MCF 10A (cell line): Measurements from ENCODE around the gene GFER. TPM values are rescaled to one million over a fixed set of nuclear protein-coding genes. Genes with fewer than 3 reads are reported as not detected.

Experiments used
- BruUV-seq: library from RNA; stranded (reverse); fragments of 400-500 nt; replicated peaks from 2 replicates; lab custom pipeline; 2021; lab: Mats Ljungman, UMichigan
- CTCF ChIA-PET: fragments of 300-600 bp; sonication (Branson Sonifier 250); formaldehyde crosslinking; extraction: SDS; loops from one replicate; lab custom pipeline; 2021; ENCODE audit warnings: antibody characterized with exemption, inconsistent platforms; lab: Yijun Ruan, JAX
- POLR2A ChIA-PET: fragments of 300-600, 350-650 bp; sonication (Branson Sonifier 250); formaldehyde crosslinking; extraction: SDS; loops from one replicate; lab custom pipeline; 2020; ENCODE audit warnings: antibody characterized with exemption, inconsistent platforms; lab: Yijun Ruan, JAX
- DNase-seq: peaks from one replicate; pipeline ENCODE4 v3.0.0-alpha.2; 2018; ENCODE audit not compliant: unreplicated experiment
- H3K27ac Mint-ChIP-seq: one replicate; pipeline ENCODE4 v1.8.0; 2022; ENCODE audit warnings: mild to moderate bottlenecking, low read depth, mixed read lengths; ENCODE audit not compliant: unreplicated experiment
- H3K27me3 Mint-ChIP-seq: one replicate; pipeline ENCODE4 v1.8.0; 2022; ENCODE audit warnings: mixed read lengths; ENCODE audit not compliant: insufficient read depth, unreplicated experiment
- H3K36me3 Mint-ChIP-seq: one replicate; pipeline ENCODE4 v1.8.0; 2022; ENCODE audit warnings: mild to moderate bottlenecking, moderate library complexity, mixed read lengths; ENCODE audit not compliant: insufficient read depth, unreplicated experiment
- H3K4me1 Mint-ChIP-seq: one replicate; pipeline ENCODE4 v1.8.0; 2022; ENCODE audit warnings: mixed read lengths; ENCODE audit not compliant: insufficient read depth, unreplicated experiment
- H3K4me3 Mint-ChIP-seq: one replicate; pipeline ENCODE4 v1.8.0; 2022; ENCODE audit warnings: mild to moderate bottlenecking, moderate library complexity, mixed read lengths; ENCODE audit not compliant: unreplicated experiment
- H3K9me3 Mint-ChIP-seq: one replicate; pipeline ENCODE4 v1.8.0; 2022; ENCODE audit warnings: mixed read lengths; ENCODE audit not compliant: unreplicated experiment
- intact Hi-C: fragments of 100-400 bp; cut with micrococcal nuclease; formaldehyde crosslinking; loops from 2 replicates; pipeline ENCODE4 v1.14.1; 2022
- total RNA-seq: library from RNA; stranded (reverse); gene quantifications from 2 replicates; pipeline ENCODE4 v1.2.3, GENCODE V29; 2022
- TF ChIP-seq, protein P1 (sequence below): fragments of 200-600 bp; IDR thresholded peaks from one replicate; pipeline ENCODE4 v1.8.0; 2022; ENCODE audit warnings: antibody characterized with exemption, mild to moderate bottlenecking; ENCODE audit not compliant: unreplicated experiment

Gene GFER
- total RNA-seq, 1 experiment from 2014 or later = 40.8 TPM

DNA sequence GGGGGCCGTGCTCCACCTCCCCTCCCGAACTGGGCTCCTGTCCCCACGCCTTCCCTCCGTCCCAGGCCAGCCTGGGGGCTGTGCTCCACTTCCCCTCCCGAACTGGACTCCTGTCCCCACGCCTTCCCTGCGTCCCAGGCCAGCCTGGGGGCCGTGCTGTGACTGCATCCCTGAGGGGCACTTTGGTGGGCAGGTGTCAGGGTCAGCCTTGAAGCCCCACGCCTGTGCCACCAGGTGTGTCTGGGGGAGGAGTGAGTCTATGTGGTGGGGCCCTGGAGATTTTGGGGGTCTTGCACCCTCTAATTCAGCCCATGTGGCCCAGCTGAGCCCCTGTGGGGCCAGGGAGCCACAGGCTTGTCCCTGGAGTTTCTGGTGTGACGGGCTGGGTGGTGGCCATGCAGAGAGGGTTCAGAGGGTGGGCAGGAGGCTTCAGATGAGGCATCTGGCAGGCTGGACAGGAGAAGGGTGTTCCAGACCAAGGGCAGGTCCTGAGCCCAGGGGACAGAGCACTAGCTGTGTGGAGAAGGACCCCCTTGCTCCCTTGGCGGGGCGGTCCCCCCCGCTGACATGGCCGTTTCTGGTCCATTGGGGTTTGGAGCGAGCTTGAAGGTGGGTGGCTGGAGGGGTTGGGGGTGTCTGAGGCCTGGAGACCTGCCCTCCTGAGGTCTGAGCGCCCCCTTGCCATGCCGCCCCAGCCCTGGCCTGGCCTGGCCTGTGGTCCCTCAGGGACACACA, 50.9 kb downstream of the GFER start:
- no peaks in the 10 kb centered on the region for H3K27me3 Mint-ChIP-seq
- no TSS peak for BruUV-seq
- TF ChIP-seq, protein P1, sequence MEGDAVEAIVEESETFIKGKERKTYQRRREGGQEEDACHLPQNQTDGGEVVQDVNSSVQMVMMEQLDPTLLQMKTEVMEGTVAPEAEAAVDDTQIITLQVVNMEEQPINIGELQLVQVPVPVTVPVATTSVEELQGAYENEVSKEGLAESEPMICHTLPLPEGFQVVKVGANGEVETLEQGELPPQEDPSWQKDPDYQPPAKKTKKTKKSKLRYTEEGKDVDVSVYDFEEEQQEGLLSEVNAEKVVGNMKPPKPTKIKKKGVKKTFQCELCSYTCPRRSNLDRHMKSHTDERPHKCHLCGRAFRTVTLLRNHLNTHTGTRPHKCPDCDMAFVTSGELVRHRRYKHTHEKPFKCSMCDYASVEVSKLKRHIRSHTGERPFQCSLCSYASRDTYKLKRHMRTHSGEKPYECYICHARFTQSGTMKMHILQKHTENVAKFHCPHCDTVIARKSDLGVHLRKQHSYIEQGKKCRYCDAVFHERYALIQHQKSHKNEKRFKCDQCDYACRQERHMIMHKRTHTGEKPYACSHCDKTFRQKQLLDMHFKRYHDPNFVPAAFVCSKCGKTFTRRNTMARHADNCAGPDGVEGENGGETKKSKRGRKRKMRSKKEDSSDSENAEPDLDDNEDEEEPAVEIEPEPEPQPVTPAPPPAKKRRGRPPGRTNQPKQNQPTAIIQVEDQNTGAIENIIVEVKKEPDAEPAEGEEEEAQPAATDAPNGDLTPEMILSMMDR = no peak
- no peaks in the 10 kb centered on the region for H3K9me3 Mint-ChIP-seq
- no peak for DNase-seq
- H3K4me3 Mint-ChIP-seq = no peak overlapping the region
- H3K27ac Mint-ChIP-seq = no peak overlapping the region
- peaks cover 7% of the 10 kb centered on the region for H3K36me3 Mint-ChIP-seq
- CTCF ChIA-PET = interaction anchor here (0.6 to 1.2 kb wide), 2 partner anchors 21 to 107 kb away, joined by 6 to 7 read pairs; no protein-coding TSS in a partner anchor
- POLR2A ChIA-PET = no interaction called here
- intact Hi-C loops = no loop called here
- no peaks in the 10 kb centered on the region for H3K4me1 Mint-ChIP-seq

- POLR2A ChIA-PET = no interaction called here
- H3K4me3 Mint-ChIP-seq = no peak overlapping the region
- no peak for DNase-seq
Measured at GRCh38 chr16:2035431-2036199, 51.6 kb downstream of the GFER start.

DNA sequence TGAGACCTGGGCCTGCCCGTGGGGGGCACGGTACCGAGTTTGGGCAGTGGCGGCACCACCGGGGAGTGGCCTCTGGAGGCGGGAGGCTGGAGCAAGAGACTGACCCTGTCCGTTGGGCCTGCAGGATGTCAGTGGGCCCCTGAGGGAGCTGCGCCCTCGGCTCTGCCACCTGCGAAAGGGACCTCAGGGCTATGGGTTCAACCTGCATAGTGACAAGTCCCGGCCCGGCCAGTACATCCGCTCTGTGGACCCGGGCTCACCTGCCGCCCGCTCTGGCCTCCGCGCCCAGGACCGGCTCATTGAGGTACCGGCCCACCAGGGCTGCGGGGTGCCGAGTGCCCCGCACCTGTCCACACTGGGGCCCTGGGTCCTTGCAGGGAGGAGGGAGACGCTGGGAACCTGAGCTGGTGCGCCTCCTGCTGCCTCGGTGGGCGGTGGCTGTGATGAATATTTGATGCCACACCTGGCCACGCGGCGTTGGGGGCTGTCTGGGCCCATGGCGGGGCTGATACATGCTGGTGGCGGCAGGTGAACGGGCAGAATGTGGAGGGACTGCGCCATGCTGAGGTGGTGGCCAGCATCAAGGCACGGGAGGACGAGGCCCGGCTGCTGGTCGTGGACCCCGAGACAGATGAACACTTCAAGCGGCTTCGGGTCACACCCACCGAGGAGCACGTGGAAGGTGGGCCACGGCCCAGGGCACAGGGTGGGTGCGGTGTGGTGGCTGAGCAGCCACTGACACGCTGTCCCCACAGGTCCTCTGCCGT, 52.4 kb downstream of the GFER start:
- Mint-ChIP-seq H3K9me3 (no peaks in the 10 kb centered on the region), H3K4me1 (no peaks in the 10 kb centered on the region), H3K4me3 (no peak overlapping the region), H3K27ac (no peak overlapping the region), H3K27me3 (no peaks in the 10 kb centered on the region), H3K36me3 (no peaks in the 10 kb centered on the region)
- intact Hi-C loops = no loop called here
- ChIA-PET POLR2A (no interaction called here), CTCF (interaction anchor here (0.8 to 1.2 kb wide), 2 partner anchors 9 to 19 kb away, joined by 3 to 6 read pairs; no protein-coding TSS in a partner anchor)
- TF ChIP-seq, protein P1 = no peak
- DNase-seq = no peak
- BruUV-seq = no TSS peak

More at GRCh38 chr16:2035431-2036199, 51.6 kb downstream of the GFER start:
- Mint-ChIP-seq H3K27ac (no peak overlapping the region), H3K9me3 (no peaks in the 10 kb centered on the region), H3K4me1 (no peaks in the 10 kb centered on the region), H3K27me3 (no peaks in the 10 kb centered on the region), H3K36me3 (peaks cover 4% of the 10 kb centered on the region)
- intact Hi-C loops = no loop called here
- CTCF ChIA-PET = interaction anchor here (0.6 to 1.2 kb wide), 2 partner anchors 20 to 106 kb away, joined by 6 to 7 read pairs; no protein-coding TSS in a partner anchor
- BruUV-seq = no TSS peak
- TF ChIP-seq, protein P1 = no peak
